GM21529 (cell line): Measurements from ENCODE around the gene PEX3.
"Not testable (repeated sequence)": the region's sequence is repeated elsewhere in the genome, so short reads cannot be mapped to it uniquely, and the experiment has no call there.

Source experiments
- ATAC-seq: cut with Tn5 transposase; IDR thresholded peaks from one replicate; pipeline ENCODE4 v1.9.1; 2021; ENCODE audit not compliant: unreplicated experiment

PEX3 gene

GRCh38 chr6:143443096-143443495 lies 7.5 kb upstream of the PEX3 start:
- no peak for ATAC-seq

- ATAC-seq = not testable (repeated sequence)
Observed at GRCh38 chr6:143447865-143448264, 2.7 kb upstream of the PEX3 start.

- no peak for ATAC-seq
Observed at GRCh38 chr6:143449082-143449713, 1.4 kb upstream of the PEX3 start.

GRCh38 chr6:143449714-143450452 lies 722 bp upstream of the PEX3 start:
- peak; percentile 9 for ATAC-seq

- no peak for ATAC-seq
Observed at GRCh38 chr6:143451531-143451930, 926 bp downstream of the PEX3 start.

GRCh38 chr6:143457563-143458359 lies 7.2 kb downstream of the PEX3 start:
- no peak for ATAC-seq

- no peak for ATAC-seq
Observed at GRCh38 chr6:143465546-143465945, 14.9 kb downstream of the PEX3 start.

- ATAC-seq = no peak
Observed at GRCh38 chr6:143468026-143468425, 17.4 kb downstream of the PEX3 start.

- ATAC-seq = not testable (repeated sequence)
Observed at GRCh38 chr6:143468823-143469222, 18.2 kb downstream of the PEX3 start.

GRCh38 chr6:143471822-143472221 lies 21.2 kb downstream of the PEX3 start:
- ATAC-seq = no peak

GRCh38 chr6:143476545-143476944 lies 25.9 kb downstream of the PEX3 start:
- no peak for ATAC-seq

GRCh38 chr6:143478479-143479062 lies 28.0 kb downstream of the PEX3 start:
- no peak for ATAC-seq

GRCh38 chr6:143482593-143482992 lies 32.0 kb downstream of the PEX3 start:
- no peak for ATAC-seq

GRCh38 chr6:143485967-143486366 lies 35.4 kb downstream of the PEX3 start:
- ATAC-seq = no peak

- ATAC-seq = no peak
Observed at GRCh38 chr6:143486752-143487151, 36.1 kb downstream of the PEX3 start.

- ATAC-seq = no peak
Observed at GRCh38 chr6:143490244-143490643, 39.6 kb downstream of the PEX3 start.

- no peak for ATAC-seq
Observed at GRCh38 chr6:143490775-143491174, 40.2 kb downstream of the PEX3 start.

GRCh38 chr6:143496974-143497373 lies 46.4 kb downstream of the PEX3 start:
- no peak for ATAC-seq

GRCh38 chr6:143498428-143498827 lies 47.8 kb downstream of the PEX3 start:
- no peak for ATAC-seq

GRCh38 chr6:143501851-143502250 lies 51.2 kb downstream of the PEX3 start:
- no peak for ATAC-seq

GRCh38 chr6:143504369-143504768 lies 53.8 kb downstream of the PEX3 start:
- no peak for ATAC-seq
